CD4-positive, alpha-beta T cell treated with Interleukin-2 at 100 ng/mL for 4 hours (primary cell): ENCODE measurements around the gene TM7SF2.

Experiments
- DNase-seq: peaks from one replicate; pipeline ENCODE4 v3.0.0-alpha.2; 2020; ENCODE audit warnings: low spot score

TM7SF2 gene

DNA sequence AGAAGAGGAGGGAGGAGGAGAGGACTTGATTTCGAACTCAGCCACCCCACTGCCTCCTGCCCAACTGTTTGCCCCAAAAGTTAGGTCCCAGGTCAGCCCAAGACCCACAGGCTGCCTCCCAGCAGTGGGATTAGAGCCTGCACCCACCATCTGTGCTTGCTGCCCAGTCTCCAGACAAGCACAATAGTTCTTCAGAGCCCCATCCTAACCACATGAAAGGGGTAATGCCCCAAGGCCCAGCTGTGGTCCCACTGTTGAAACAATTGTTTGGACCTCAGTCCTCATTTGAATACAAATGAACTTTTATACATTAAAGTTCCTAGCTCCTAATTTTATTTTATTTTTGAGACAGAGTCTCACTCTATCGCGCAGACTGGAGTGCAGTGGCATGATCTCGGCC is 21.0 kb upstream of the TM7SF2 start:
- no peak for DNase-seq

GRCh38 chr11:65095427-65095826 is 16.2 kb upstream of the TM7SF2 start:
- DNase-seq: no peak

- DNase-seq: peak; percentile 89
Observed at GRCh38 chr11:65095974-65096806, 15.5 kb upstream of the TM7SF2 start, which contains the start of gene VPS51. VPS51 (plus strand) TSS chr11:65096214; CDS start chr11:65096251, 37 bp downstream.

DNA sequence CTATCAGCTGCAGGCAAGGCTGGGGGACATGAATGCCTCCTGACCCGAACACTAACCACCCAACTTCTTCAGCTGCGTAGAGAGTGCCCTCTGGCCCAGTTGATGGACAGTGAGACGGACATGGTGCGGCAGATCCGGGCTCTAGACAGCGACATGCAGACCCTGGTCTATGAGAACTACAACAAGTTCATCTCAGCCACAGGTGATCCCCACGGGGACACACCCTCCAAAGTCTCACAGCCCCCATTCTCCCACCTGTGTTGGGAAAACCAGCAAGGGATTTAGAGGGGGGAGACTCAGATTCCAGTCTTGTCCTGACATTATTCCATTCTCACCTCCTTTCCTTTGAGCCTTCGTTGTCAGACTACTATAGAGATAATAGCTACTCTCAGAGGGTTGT is 14.7 kb upstream of the TM7SF2 start:
- no peak for DNase-seq

- DNase-seq: no peak
Observed at GRCh38 chr11:65100674-65101350, 10.9 kb upstream of the TM7SF2 start.

GRCh38 chr11:65102142-65103095 is 9.3 kb upstream of the TM7SF2 start:
- no peak for DNase-seq

DNA sequence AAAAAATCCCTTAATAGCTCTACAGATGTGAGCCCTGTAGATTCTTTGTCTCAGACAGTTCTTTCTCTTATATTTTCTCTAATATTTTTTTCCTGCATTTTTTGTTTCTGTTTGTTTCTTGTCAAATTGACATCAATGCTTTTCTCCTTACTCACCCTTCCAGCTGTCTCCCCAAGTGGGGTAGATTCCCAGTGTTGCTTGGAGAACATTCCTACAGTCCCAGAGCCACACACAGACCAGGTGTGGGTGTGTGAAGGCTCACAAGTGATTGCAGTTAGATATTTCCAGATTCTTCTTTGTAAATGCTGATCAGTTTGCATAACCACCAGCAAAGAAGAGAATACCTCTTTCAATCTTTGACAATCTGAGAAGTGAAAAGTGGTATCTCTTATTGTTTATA is 8.2 kb upstream of the TM7SF2 start:
- no peak for DNase-seq

GRCh38 chr11:65104628-65105027 is 7.0 kb upstream of the TM7SF2 start:
- DNase-seq: no peak

- no peak for DNase-seq
Observed at GRCh38 chr11:65107078-65107477, 4.6 kb upstream of the TM7SF2 start.

DNA sequence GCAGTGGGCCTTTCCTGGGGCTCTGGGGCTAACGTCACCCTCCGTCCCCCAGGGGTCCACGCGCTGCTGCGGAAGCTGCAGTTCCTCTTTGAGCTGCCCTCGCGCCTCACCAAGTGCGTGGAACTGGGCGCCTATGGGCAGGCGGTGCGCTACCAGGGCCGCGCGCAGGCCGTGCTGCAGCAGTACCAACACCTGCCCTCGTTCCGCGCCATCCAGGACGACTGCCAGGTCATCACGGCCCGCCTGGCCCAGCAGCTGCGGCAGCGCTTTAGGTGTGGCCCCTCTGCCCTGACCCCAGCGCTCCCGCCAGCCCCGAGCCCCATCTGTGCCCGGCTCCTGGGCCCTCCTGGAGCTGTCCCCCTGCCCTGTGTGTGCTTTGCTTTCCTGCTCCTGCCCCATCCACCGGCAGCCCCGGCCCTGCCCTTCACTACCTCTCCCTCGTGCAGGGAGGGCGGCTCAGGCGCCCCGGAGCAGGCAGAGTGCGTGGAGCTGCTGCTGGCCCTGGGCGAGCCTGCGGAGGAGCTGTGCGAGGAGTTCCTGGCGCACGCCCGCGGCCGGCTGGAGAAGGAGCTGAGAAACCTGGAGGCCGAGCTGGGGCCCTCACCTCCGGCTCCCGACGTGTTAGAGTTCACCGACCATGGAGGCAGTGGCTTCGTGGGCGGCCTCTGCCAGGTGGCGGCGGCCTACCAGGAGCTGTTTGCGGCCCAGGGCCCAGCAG is 3.8 kb upstream of the TM7SF2 start:
- no peak for DNase-seq

DNA sequence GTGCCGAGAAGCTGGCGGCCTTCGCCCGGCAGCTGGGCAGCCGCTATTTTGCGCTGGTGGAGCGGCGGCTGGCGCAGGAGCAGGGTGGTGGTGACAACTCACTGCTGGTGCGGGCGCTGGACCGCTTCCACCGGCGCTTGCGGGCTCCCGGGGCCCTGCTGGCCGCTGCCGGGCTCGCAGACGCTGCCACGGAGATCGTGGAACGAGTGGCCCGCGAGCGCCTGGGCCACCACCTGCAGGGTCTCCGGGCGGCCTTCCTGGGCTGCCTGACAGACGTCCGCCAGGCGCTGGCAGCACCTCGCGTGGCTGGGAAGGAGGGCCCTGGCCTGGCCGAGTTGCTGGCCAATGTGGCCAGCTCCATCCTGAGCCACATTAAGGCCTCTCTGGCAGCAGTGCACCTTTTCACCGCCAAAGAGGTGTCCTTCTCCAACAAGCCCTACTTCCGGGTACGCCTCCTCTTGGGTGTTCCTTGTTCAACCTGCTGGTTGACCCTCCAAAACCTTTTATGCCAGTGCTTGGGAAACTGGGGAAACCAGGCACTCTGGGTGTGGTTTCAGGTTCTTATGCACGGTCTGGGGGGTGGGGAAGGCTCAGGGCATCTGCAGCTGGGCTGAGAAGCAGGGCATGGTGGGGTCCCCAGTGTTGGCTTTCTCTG is 3.1 kb upstream of the TM7SF2 start:
- DNase-seq: no peak

DNA sequence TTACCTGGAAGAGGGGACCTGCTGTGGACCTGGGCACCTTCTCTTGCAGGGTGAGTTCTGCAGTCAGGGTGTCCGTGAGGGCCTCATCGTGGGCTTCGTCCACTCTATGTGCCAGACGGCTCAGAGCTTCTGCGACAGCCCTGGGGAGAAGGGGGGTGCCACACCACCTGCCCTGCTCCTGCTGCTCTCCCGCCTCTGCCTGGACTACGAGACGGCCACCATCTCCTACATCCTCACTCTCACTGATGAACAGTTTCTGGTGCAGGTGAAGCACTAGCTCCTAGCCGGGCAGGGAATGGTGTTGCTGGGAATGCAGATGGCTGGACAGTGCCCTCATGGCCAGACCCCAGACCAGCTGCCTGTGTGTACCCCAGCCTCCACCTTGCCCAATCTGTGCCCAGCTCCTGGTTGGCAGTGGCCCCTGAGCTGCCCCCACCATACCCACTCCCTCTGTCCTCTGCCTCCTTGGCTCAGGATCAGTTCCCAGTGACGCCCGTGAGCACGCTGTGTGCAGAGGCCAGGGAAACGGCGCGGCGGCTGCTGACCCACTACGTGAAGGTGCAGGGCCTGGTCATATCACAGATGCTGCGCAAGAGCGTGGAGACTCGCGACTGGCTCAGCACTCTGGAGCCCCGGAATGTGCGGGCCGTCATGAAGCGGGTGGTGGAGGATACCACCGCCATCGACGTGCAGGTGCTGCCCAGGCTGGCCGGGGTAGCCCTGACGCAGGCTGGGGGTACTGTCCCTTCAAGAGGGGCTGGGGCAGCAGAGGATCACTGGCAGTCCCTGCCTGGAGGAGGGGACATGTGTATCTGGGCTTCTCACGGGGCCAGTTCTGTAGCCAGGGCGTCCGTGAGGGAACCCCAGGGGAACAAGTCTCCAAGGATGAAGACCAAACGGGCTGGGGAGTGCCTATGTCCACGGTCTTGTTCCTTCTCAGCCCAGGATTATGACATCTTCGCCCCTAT is 2.2 kb upstream of the TM7SF2 start:
- DNase-seq: no peak

- DNase-seq: peak; percentile 96
Observed at GRCh38 chr11:65110354-65110861, 1.3 kb upstream of the TM7SF2 start.

DNA sequence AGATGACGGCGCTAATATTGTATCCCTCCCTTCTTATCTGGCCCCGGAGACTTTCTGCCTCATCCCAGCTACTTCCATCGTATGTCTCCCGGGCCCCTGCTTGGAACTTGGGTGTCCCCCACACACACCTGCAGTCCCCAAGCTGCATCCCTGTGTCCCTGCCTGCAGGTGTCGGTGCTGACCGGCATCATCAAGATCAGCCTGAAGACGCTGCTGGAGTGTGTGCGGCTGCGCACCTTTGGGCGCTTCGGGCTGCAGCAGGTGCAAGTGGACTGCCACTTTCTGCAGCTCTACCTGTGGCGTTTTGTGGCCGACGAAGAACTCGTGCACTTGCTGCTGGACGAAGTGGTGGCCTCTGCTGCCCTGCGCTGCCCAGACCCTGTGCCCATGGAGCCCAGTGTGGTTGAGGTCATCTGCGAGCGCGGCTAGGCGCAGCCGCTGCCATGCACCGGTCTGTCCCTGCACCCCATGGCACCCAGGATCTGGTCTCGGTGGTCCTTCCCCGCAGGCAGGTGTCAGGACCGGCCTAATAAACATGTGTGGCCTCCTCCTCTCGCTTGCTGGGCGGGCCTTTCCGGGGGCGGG is 421 bp upstream of the TM7SF2 start:
- no peak for DNase-seq

- peak; percentile 76 for DNase-seq
Observed at GRCh38 chr11:65112546-65113360, 1.1 kb downstream of the TM7SF2 start.

GRCh38 chr11:65113361-65113756 is 1.7 kb downstream of the TM7SF2 start:
- DNase-seq: no peak

DNA sequence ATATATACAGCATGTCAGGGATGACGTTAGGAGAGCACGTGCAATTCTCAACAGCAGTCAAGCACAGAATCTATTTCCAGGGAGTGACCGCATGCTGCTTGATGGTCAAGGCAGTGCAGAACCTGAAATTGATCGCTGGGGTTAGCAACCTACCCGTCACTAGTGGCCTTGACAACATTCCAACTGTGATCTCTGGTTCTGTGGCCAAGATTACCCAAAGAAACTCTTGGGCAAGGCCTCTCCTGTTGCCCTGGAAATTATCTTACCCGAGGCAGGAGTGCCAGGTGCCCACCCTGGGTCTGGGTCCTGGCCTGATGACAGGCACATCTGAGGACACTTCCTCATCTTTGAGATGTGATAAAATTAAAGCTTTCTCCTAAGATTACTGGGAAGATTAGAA is 2.2 kb downstream of the TM7SF2 start:
- no peak for DNase-seq

GRCh38 chr11:65114538-65115171 is 3.0 kb downstream of the TM7SF2 start:
- no peak for DNase-seq
